BE2C (cell line): ENCODE measurements around the gene PLA2G6.

Experiments used
- DNase-seq: peaks from one replicate; pipeline ENCODE4 v3.0.0-alpha.2; 2020
- H3K27me3 ChIP-seq: fragments of 250-450 bp; sonication (Bioruptor Pico); 2 replicates; pipeline ENCODE4 v1.5.1; 2020; ENCODE audit warnings: mild to moderate bottlenecking
- H3K36me3 ChIP-seq: fragments of 250-450 bp; sonication (Bioruptor Pico); 2 replicates; pipeline ENCODE4 v1.5.1; 2020; ENCODE audit warnings: mild to moderate bottlenecking
- H3K4me1 ChIP-seq: fragments of 250-450 bp; sonication (Bioruptor Pico); 2 replicates; pipeline ENCODE4 v1.5.1; 2020
- H3K4me3 ChIP-seq: 2 replicates; pipeline ENCODE4 v1.5.1; 2011; ENCODE audit warnings: low read depth, low read length
- H3K9me3 ChIP-seq: fragments of 250-450 bp; sonication (Bioruptor Pico); 2 replicates; pipeline ENCODE4 v1.5.1; 2020
- CTCF ChIP-seq: IDR thresholded peaks from 2 replicates; pipeline ENCODE4 v1.5.1; 2012; ENCODE audit warnings: mild to moderate bottlenecking, low read depth, low read length

The PLA2G6 gene

GRCh38 chr22:38141217-38141973 is 40.2 kb downstream of the PLA2G6 start:
- H3K4me3 ChIP-seq = no peak overlapping the region
- no peaks in the 10 kb centered on the region for H3K9me3 ChIP-seq
- H3K4me1 ChIP-seq = peaks cover 3% of the 10 kb centered on the region
- H3K27me3 ChIP-seq = no peaks in the 10 kb centered on the region
- no peak for TF ChIP-seq CTCF
- H3K36me3 ChIP-seq = no peaks in the 10 kb centered on the region
- no peak for DNase-seq

- Histone ChIP-seq H3K27me3 (no peaks in the 10 kb centered on the region), H3K4me3 (no peak overlapping the region), H3K9me3 (no peaks in the 10 kb centered on the region), H3K4me1 (peaks cover 9% of the 10 kb centered on the region), H3K36me3 (no peaks in the 10 kb centered on the region)
- no peak for DNase-seq
- no peak for TF ChIP-seq CTCF
Measured at GRCh38 chr22:38139901-38140300, 41.7 kb downstream of the PLA2G6 start.

GRCh38 chr22:38138961-38139360 is 42.7 kb downstream of the PLA2G6 start:
- no peaks in the 10 kb centered on the region for H3K9me3 ChIP-seq
- DNase-seq = no peak
- no peak overlapping the region for H3K4me3 ChIP-seq
- no peak for TF ChIP-seq CTCF
- no peaks in the 10 kb centered on the region; the same call in 1 of the 2 replicates for H3K36me3 ChIP-seq
- no peaks in the 10 kb centered on the region for H3K27me3 ChIP-seq
- H3K4me1 ChIP-seq = peaks cover 9% of the 10 kb centered on the region

- no peak for TF ChIP-seq CTCF
- Histone ChIP-seq H3K27me3 (no peaks in the 10 kb centered on the region), H3K4me1 (peaks cover 8% of the 10 kb centered on the region), H3K4me3 (no peak overlapping the region), H3K36me3 (no peaks in the 10 kb centered on the region; the same call in 1 of the 2 replicates), H3K9me3 (no peaks in the 10 kb centered on the region)
- no peak for DNase-seq
Measured at GRCh38 chr22:38137876-38138687, 43.5 kb downstream of the PLA2G6 start.

GRCh38 chr22:38136607-38137006 is 45.0 kb downstream of the PLA2G6 start:
- H3K36me3 ChIP-seq = no peaks in the 10 kb centered on the region; the same call in none of the 2 replicates
- TF ChIP-seq CTCF = no peak
- DNase-seq = no peak

More at GRCh38 chr22:38136607-38137006, 45.0 kb downstream of the PLA2G6 start:
- Histone ChIP-seq H3K4me1 (peaks cover 6% of the 10 kb centered on the region), H3K4me3 (no peak overlapping the region), H3K9me3 (no peaks in the 10 kb centered on the region), H3K27me3 (no peaks in the 10 kb centered on the region)
